Measurements from ENCODE around the gene ZNF280D. TPM values are rescaled to one million over a fixed set of nuclear protein-coding genes. Genes with fewer than 3 reads are reported as not detected.

Gene ZNF280D
- total and polyA plus RNA-seq, 2 of the 8 experiments (the other 6 are each of a cell fraction or from before 2014, with no cell fraction given), result 7.4 to 27.5 TPM

GRCh38 chr15:56770173-56770572 lies 36.9 kb upstream of the ZNF280D start (continued):
- no peak for TF ChIP-seq CHD7 (IDR thresholded peaks at IDR 0.05; ENCODE audit: insufficient replicate concordance, low read length)
- TF ChIP-seq TEAD4 (IDR thresholded peaks at IDR 0.05; ENCODE audit: low read depth, low read length), result no peak
- no peak for TF ChIP-seq MAFK (IDR thresholded peaks at IDR 0.05; ENCODE audit: low read depth, low read length)
- TF ChIP-seq CHD2 (IDR thresholded peaks at IDR 0.05; ENCODE audit: low read length), result no peak
- no peak for TF ChIP-seq KDM5A (IDR thresholded peaks at IDR 0.05; ENCODE audit: low read length)
- no peak for TF ChIP-seq BRCA1 (IDR thresholded peaks at IDR 0.05; ENCODE audit: low read depth, low read length)
- TF ChIP-seq NANOG (IDR thresholded peaks at IDR 0.05; ENCODE audit: insufficient read depth, low read depth, low read length, poor library complexity, severe bottlenecking), result no peak
- no peak for TF ChIP-seq CHD1 (IDR thresholded peaks at IDR 0.05; ENCODE audit: low read depth, low read length)
- no peak for TF ChIP-seq CREB1 (IDR thresholded peaks at IDR 0.05)

Measured in H1 (cell line).